NCI-H1694 treated with DMSO at 0.1 percent for 48 hours (cell line): Measurements from ENCODE around the gene GPX1.
A peak's percentile ranks its signal among the peaks of the same experiment; 100 is the strongest.
"Not testable (repeated sequence)": the region's sequence is repeated elsewhere in the genome, so short reads cannot be mapped to it uniquely, and the experiment has no call there.

Experiments
- DNase-seq: peaks from one replicate; lab custom pipeline; 2025; lab: John Stamatoyannopoulos, UW

Gene GPX1

DNA sequence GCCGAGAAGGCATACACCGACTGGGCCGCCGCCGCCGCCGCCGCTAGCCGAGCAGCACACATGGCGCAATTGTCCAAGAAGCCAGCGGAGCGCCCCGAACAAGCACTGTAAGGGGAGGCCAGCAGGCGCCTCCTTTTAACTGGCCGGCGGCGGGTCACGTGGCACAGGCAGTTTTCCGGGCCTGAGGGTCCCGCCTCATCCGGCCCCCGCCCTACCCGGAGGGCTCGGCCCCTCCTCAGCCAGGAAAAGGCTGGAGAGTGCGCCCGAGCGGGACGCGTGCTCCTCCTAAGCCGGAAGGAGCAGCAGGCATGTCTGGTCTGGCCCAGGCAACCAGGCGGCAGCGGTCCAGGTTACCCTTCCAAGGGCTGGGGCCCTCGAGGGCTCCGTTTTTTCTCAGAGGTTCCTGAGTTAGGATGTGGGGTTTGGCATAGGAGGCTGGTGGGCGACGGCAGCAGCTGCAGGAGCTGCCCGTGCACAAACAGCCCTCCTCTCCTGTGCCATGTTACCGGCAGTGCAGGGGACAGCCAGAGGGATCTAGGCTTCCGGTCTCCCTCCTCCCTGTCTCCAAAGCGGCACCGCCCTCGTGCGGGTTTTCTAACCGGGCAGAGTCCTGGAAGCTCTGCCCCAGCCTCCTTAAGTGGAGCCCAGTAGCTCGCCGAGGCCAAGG is at the start of gene GPX1:
Gene GPX1 (minus strand): TSS at position 137 of the 667 bp plus-strand sequence. CDS start 75 bp downstream, at position 62.
- peak; percentile 59 for DNase-seq

DNA sequence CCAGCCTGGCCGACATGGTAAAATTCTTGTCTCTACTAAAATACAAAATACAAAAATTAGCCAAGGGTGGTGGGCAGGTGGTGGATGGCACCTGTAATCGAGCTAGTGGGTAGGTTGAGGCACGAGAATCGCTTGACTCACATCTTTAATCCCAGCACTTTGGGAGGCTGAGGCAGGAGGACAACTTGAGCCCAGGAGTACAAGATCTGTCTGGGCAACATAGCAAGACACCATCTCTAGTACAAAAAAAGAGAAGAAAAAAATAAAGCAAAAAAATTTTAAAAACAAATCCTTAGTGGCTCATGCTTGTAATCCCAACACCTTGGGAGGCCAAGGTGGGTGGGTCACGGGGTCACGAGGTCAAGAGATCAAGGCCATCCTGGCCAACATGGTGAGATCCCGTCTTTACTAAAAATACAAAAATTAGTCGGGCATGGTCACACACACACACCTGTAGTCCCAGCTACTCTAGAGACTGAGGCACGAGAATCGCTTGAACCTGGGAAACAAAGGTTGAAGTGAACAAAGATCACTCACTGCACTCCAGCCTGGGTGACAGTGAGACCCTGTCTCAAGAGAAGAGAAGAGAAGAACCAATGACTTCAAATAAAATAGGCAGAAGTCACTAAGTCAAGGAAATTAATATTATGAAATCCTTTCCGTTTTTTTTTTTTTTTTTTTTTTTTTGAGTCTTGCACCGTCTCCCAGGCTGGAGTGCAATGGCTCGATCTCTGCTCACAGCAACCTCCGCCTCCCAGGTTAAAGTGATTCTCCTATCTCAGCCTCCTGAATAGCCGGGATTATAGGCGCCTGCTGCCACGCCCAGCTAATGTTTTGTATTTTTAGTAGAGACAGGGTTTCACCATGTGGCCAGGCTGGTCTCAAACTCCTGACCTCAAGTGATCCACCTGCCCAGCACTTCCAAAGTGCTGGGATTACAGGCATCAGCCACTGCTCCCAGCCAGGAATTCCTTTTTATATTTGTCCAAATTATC is 48.7 kb upstream of the GPX1 start:
- no peak for DNase-seq

DNA sequence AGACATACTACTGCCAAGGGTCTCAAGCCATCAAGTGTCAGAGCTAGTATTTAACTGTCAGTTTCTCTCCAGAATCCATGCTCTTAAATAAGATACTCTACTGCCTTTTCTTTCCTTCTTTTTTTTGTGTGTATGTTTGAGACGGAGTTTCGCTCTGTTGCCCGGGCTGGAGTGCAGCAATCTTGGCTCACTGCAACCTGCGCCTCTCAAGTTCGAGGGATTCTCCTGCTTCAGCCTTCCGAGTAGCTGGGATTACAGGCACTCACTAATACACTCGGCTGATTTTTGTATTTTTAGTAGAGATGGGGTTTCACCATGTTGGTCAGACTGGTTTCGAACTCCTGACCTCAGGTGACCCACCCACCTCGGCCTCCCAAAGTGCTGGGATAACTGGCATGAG is 47.4 kb upstream of the GPX1 start:
- DNase-seq, result not testable (repeated sequence)

DNA sequence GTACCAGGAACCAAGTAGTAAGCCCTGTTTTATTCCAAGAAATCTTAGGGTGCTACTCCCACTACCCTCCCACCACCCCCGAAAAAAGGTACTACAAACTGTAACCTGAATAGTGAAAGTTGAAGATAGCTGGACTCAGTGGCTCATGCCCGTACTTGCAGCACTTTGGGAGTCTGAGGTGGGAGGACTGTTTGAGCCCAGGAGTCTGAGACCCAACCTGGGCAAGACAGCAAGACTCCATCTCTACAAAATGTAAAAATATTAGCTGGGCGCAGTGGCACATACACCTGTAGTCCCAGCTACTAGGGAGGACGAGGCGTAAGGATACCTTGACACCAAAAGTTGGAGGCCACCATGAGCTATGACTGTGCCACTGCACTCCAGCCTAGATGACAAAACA is 45.7 kb upstream of the GPX1 start:
- DNase-seq, result no peak

DNA sequence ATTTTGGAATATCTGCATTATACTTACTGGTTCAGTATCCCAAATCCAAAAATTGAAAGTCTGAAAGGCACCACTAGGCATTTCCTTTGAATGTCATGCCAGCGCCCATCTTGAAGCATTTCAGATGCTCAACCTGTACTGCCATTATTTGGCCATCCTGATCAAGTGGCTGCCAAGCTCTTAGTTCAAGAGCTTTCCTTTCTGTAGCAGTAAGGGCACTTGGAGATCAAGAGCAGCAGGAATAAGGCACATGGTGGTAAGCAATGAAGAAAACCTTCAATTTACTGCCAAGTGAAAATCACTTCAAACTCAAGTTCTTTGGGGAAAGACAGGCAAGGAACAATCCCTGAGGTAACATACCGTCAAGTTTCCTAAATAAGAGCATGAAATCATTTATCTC is 43.6 kb upstream of the GPX1 start:
- DNase-seq, result no peak

DNA sequence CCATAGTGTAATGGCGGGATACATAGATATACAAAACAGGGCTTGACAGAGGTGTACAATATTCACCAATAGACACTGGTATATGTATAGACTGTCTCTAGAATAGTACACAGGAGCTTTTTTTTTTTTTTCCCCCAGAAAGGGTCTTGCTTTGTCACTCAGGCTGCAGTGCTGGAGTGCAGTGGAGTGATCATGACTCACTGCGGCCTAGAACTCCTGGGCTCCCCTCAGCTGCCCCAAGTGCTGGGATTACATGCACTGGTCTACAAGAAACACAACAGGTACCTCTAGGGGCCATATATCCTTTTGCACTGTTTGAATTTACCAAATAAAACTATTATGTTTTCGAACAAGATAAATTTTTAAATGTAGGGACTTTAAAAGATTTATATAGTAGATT is 41.3 kb upstream of the GPX1 start:
- DNase-seq, result no peak

DNA sequence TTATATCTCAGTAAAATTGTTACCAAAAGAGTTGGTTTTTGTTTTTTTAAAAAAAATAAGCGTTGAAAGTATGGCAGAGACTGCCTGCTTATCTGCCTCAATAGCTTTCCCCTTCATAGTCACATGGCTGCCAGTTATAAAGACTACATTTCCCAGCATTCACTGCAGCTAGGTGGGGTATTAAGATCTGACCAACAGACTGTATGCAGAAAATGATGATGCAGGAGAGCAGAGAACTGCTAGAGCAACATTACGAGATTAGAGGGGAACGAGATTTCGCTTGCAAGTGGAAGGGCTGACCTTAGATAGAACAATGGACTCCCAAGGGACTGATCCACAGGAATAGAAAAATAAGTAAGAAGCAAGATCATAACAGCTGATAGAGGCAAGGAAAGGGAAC is 39.3 kb upstream of the GPX1 start:
- DNase-seq, result no peak

DNA sequence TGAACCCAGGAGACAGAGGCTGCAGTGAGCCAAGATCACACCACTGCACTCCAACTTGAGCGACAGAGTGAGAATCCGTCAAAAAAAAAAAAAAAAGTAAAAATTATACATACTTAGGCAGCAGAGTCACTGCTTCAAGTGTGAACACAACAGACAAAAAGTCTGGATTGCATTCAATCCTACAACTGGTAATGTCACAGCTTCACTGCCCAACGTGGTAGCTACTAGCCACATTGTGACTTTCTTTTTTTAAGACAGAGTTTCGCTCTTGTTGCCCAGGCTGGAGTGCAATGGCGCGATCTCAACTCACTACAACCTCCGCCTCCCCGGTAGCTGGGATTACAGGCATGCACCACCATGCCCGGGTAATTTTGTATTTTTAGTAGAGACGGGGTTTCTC is 33.2 kb upstream of the GPX1 start:
- DNase-seq, result not testable (repeated sequence)

DNA sequence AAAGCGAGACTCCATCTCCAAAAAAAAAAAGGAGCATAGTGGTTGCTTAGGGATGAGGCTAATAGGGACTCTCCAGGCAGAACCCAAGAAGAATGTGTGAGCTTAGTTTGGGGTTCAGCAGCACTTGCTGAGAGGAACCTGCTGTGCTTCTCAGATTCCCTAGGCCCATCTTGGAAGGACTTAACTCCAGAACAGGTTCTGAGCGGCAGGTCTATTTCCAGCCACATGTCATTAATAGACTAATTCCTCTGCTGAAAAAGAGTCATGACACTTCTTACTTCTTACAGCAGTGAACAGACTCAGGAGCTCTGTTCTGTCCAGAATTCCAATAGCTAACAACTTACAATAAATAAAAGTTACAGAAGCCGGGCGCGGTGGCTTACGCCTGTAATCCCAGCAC is 31.1 kb upstream of the GPX1 start:
- DNase-seq, result no peak

DNA sequence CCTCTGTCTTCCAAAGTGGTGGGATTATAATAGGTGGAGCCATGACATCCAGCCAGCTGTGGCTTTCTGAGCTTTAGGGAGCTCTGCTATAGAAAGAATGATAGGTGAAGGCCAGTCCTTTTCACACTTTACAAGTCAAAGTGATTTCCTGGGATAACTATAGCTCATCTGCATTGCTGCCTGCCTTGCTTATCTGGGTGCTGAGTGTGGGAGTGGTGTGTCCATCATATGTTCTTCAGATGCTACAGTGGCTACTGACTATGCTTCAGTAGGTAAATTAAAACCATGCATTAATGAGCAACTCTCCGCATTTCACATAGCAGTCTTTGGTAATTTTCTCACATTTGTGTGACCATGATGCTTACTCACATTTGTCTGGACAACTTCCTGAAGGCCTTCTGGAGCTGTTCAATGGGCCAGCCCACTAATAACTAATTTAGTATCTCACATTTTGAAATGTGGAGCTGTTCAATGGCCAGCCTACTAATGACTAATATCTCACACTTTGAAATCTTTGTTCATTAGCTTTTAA is 30.2 kb upstream of the GPX1 start:
- DNase-seq, result no peak

DNA sequence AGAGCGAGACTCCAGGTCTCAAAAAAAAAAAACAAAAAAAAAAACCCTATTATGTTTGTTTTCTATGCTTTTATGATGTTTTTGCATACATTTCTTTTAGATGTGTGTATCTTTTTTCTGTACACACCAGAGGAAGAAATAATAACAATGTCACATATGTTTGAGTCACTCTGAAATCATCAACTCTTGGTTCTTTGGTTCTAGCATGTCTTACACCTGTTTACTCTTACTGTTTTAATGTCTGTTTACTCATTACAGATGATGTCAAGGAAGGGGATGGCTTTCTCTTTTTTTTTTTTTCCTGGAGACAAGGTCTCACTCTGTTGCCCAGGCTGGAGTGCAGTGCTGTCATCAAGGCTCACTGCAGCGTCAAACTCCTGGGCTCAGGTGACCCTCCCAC is 29.6 kb upstream of the GPX1 start:
- DNase-seq, result no peak

DNA sequence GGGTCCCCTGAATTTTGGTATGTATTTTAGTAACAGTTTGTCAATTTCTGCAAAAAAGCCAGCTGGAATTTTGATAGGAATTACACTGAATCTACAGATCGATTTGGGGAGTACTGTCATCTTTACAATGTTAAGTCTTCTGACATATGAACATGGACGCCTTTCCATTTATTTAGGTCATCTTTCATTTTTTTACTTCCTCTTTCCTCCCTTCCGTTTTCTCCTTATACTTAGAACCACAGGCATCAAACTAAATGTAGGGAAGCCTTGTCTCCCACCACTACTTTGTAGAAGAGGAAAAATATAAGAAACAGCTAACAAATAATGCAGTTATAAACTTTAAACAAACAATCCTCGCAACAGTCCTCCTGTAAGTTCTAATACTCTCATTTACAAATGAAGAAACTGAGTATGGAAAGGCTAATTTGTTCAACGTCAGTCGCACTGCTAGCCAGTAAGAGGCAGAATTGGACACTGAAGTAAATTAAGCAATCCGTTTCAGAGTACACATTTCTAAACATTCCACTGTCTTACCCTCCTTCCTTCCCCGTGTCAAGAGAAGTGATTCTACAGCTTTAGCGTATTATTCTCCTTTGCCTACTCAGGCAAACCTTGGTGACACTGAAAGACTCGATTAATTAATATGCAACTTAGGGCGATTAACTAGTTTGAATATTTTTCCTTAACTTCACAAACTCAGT is 28.1 kb upstream of the GPX1 start:
- no peak for DNase-seq

DNA sequence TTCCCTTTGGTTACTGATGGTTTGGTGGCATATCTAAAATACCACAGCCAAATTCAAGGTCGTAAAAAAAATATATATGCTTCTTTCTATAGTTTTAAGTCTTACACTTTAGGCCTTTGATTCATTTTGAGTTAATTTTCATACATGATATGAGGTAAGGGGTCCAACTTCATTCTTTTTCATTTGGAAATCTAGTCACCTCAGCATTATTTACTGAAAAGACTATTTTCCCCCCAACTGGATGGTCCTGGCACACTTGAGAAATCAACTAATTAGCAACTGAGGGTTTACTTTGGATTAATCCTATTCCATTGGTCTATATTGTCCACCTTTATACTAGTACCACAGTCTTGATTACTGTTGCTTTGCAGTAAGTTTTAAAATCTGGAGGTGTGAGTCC is 27.5 kb upstream of the GPX1 start:
- DNase-seq, result no peak

DNA sequence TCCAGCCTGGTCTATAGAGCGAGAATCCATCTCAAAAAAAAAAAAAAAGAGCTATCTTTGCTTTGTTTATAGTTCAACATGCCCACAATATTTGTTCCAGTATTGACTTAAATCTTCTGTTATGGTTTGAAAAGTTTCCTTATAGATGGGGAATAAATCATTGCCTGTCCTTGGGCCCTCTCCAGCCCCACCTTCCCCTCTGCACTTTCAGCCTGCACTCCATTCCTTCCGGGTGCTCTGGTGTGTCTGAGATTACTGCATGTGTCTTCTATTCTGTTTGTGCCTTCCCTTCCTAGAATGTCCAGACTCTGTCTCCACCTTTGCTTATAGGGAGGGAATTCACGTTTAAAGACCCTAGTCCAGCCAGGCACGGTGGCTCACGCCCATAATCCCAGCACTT is 25.2 kb upstream of the GPX1 start:
- no peak for DNase-seq

DNA sequence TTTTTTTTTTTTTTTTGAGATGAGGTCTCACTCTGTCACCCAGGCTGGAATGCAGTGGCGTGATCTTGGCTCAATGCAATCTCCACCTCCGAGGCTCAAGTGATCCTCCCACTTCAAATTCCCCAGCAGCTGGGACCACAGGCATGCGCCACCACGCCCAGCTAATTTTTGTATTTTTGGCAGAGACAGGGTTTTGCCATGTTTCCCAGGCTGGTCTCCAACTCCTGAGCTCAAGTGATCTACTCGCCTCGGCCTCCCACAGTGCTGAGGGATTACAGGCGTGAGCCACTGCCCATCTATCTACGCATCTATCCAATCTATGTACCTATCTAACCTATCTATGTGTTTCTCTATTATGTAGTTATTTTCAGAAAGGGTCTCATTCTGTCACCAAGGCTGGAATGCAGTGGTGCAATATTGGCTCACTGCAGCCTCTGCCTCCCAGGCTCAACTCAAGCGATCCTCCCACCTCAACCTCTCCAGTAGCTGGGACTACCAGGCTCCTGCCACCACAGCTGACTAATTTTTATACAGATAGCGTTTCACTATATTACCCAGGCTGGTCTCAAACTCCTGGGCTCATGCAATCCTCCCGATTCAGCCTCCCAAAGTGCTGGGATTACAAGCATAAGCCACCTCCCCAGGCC is 20.2 kb upstream of the GPX1 start:
- no peak for DNase-seq

DNA sequence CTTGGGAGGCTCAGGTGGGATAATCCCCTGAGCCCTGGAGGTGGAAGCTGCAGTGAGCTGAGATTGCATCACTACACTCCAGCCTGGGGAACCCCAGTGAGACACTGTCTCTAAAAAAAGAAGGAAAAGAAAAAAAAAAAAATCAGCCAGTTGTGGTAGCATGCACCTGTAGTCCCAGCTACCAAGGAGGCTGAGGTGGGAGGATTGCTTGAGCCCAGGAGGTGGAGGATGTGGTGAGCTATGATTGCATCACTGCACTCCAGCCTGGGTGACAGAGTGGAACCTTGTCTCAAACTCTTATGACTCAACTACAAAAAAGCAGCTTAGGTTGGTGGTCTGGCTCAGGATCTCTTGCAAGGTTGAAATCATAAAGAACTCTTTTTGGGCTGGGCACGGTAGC is 19.3 kb upstream of the GPX1 start:
- DNase-seq, result no peak

DNA sequence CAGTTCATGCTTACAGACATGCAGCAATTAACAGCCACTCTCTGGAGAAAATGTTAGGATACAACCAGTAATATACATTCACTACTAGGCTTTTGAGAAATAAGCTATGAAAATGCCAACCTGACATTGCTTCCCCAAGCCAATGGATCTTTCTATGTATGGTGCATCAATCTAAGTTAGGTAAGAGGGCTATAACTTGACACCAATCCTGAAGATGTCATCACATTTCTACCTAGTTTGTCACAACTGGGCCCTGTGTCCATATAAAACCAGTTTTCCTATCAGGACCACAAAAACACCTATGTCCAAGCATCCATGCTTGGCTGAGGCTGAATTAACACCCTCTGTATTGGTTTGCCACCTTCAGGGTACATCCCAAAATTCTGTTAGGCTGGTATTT is 13.8 kb upstream of the GPX1 start:
- DNase-seq, result no peak

DNA sequence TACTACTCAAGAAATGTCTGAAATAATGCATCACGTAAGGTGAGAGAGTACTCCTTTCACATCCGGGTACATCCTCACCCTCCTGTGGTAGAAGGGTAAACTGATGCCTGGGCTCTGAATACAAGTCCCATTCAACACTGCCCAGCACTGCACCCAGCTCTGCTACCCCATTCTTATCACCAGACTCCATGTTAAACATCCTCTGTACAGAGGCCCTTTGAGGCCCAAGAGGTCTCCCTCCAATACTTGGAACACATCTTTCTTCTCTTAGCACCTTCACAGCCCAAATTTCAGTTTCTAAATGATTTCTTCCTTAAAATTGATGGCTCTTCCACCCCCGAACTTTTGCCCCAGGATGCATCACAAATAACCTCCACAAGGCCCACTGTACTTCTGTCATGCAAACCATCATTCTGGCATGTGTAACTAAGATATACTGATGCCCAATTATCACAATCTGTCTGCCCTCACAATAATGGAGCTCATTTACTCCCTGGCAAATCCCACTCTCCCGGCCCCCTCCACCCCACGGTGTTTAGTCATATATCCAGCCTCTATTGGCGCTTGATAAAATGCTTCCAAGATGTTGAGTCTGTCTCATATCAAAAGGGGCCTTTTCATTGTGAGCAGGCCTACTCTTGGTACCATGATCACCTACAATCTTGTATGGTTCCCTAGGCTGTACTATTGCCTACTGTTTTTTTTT is 12.6 kb upstream of the GPX1 start:
- no peak for DNase-seq

DNA sequence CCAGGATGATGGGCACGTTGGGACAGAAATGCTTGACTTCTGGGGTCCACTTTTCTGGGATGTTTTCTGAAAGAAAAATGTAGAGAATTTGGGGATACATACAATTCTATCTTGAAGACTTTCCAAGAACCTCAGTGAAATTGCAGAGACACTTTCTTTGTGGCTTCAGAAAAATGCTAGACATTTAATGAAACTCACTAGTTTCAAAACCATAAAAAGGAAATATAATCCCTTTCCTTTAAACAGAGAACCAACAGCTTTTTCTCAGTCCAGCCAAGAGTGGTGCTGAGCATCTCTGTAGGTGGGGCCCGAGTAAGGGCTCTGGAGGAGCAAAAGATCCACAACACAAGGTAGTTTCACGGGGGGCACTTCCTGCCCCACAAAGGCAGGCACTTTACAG is 4.4 kb upstream of the GPX1 start:
- DNase-seq, result no peak

DNA sequence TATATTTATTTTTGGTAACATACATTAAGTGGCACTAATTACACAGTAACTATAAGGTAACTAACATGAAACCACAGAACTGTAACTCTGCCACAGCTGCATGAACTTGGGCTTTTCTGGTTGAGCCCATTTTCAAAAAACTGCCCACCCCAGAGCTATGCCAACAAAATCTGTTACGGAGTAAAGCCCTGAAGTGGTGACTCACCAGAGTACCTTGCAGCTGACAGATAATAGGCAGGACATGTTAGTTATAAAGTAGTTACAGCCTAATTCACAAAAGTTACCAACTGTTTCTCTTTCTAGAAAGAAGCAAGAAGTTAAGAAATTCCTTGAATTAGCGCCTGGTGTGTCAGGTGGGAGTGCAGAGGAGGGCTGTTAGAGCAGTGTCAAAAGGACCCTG is 1.5 kb upstream of the GPX1 start:
- DNase-seq, result no peak

DNA sequence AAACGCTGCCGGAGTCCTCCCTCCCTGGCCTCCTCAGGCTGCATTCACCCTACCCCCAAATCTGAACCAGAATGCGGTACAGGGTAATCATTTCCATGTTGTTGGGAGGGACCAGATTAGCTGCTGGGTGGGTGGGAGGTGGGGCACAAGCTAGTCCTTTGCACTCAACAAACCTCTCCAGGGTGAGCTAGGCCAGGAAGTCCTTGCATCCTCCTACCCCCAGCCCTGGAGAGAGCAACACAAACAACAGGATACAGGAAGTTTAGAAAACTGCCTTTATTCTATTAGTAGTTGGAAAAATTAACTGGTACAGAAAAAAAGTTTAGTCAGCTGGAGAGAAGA is 702 bp upstream of the GPX1 start:
- DNase-seq, result no peak
